Natural killer cell (primary cell): ENCODE measurements around the gene DNLZ. TPM values are rescaled to one million over a fixed set of nuclear protein-coding genes. Genes with fewer than 3 reads are reported as not detected.

ENCODE experiments used
- ATAC-seq, 3 donors: fragments of 150-1000 bp in 2 of 3; fragments of 200-7000 bp in 1 of 3; cut with Tn5 transposase; 1 replicate in 1 of 3; 2 replicates in 2 of 3; pipeline ENCODE4 v1.10.0; 2021; ENCODE audit warnings: mild to moderate bottlenecking in 2 of 3, moderate library complexity in 2 of 3
- DNase-seq, 2 donors: peaks; one replicate each; pipeline versions ENCODE4 v3.0.0 to v3.0.0-alpha.2; 2013 to 2021; ENCODE audit warnings: mixed read lengths in 1 of 2
- H3K27ac ChIP-seq: one replicate; pipeline ENCODE4 v1.5.1; 2013; ENCODE audit warnings: mild to moderate bottlenecking, low read length
- H3K27me3 ChIP-seq: one replicate; pipeline ENCODE4 v1.6.1; 2013; ENCODE audit warnings: low read length; ENCODE audit not compliant: control insufficient read depth, insufficient read depth
- H3K36me3 ChIP-seq: one replicate; pipeline ENCODE4 v1.6.1; 2013; ENCODE audit warnings: low read length; ENCODE audit not compliant: control insufficient read depth, insufficient read depth
- H3K4me1 ChIP-seq: one replicate; pipeline ENCODE4 v1.6.1; 2013; ENCODE audit warnings: low read length; ENCODE audit not compliant: control insufficient read depth, insufficient read depth
- H3K4me3 ChIP-seq: one replicate; pipeline ENCODE4 v1.5.1; 2013; ENCODE audit warnings: low read length
- H3K9me3 ChIP-seq: one replicate; pipeline ENCODE4 v1.6.1; 2013; ENCODE audit warnings: low read length; ENCODE audit not compliant: control insufficient read depth, insufficient read depth
- H3K27ac Mint-ChIP-seq, 2 donors: one replicate each; pipeline ENCODE4 v1.8.0; 2022; ENCODE audit warnings: mild to moderate bottlenecking in 2 of 2, mixed read lengths in 2 of 2, moderate library complexity in 1 of 2
- H3K27me3 Mint-ChIP-seq, 2 donors: one replicate each; pipeline ENCODE4 v1.8.0; 2022; ENCODE audit warnings: low read depth in 2 of 2, mixed read lengths in 2 of 2
- H3K36me3 Mint-ChIP-seq: one replicate; pipeline ENCODE4 v1.8.0; 2022; ENCODE audit warnings: mixed read lengths
- H3K4me1 Mint-ChIP-seq, 2 donors: one replicate each; pipeline ENCODE4 v1.8.0; 2022; ENCODE audit warnings: mixed read lengths in 2 of 2
- H3K4me3 Mint-ChIP-seq: one replicate; pipeline ENCODE4 v1.8.0; 2022; ENCODE audit warnings: mild to moderate bottlenecking, moderate library complexity, mixed read lengths
- H3K9me3 Mint-ChIP-seq, 2 donors: one replicate each; pipeline ENCODE4 v1.8.0; 2022; ENCODE audit warnings: mixed read lengths in 2 of 2
- WGBS: methylation state at CpG from one replicate; pipeline ENCODE4 v1.1.7; 2013; ENCODE audit warnings: missing lambda C conversion rate; ENCODE audit not compliant: insufficient coverage; 5-methylcytosine and 5-hydroxymethylcytosine counted together
- intact Hi-C: fragments of 100-400 bp; cut with micrococcal nuclease; formaldehyde crosslinking; loops from one replicate; pipeline ENCODE4 v1.14.2; 2022
- total RNA-seq, 4 donors: library from RNA; stranded (reverse); fragments of 120-200 nt in 1 of 4; gene quantifications; one replicate each; pipeline versions ENCODE4 v1.2.3 to v1.2.4, GENCODE V29; 2013 to 2022
- TF ChIP-seq, protein P1 (sequence below): fragments of 200-600 bp; IDR thresholded peaks from one replicate; pipeline ENCODE4 v1.8.0; 2022; ENCODE audit warnings: antibody characterized with exemption

DNLZ gene
- total RNA-seq, 3 donors from 2014 or later (not counting 1 experiment from before 2014, with no cell fraction given) = 24.6 to 34.8 (median 28.9) TPM

DNA sequence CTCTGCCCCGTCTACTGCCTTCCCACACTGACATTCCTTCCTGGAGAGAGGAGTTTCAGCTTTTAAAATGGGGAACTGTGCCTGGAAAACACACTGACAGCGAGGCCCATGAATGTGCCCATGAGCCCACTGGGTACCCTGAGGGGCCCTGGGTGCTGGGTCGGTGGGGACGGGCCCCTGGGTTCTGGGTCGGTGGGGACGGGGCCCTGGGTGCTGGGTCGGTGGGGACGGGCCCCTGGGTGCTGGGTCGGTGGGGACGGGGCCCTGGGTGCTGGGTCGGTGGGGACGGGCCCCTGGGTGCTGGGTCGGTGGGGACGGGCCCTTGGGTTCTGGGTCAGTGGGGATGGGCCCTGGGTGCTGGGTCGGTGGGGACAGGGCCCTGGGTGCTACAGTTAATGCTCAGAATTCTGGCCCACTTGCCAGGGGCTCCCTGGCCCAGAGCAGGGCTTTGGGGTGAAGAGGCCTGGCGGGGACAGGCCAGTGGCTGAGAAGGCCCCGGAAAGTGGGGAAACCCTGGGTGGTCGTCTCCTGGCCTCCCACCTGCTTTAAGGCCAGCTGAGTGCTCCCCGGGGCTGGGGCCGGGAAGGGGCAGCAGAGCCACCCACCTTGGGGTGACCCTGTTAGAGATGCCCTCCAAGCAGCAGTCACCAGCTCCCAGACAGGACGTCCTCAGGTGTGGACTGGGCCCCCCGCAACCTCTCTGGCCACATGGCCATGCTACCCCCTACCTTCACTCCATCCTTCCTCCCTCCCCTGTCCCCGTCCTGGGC is 33.7 kb downstream of the DNLZ start:
- Mint-ChIP-seq H3K27me3 (peaks cover 0 to 3% of the 10 kb centered on the region in 2 donors), H3K27ac (no peak overlapping the region), H3K36me3 (no peaks in the 10 kb centered on the region), H3K9me3 (no peaks in the 10 kb centered on the region), H3K4me1 (no peaks in the 10 kb centered on the region), H3K4me3 (no peak overlapping the region)
- H3K27ac ChIP-seq = no peak overlapping the region
- no peak overlapping the region for H3K4me3 ChIP-seq
- intact Hi-C loops = no loop called here
- ATAC-seq = no peak
- no peaks in the 10 kb centered on the region for H3K9me3 ChIP-seq
- peaks cover 20% of the 10 kb centered on the region for H3K4me1 ChIP-seq
- peaks cover 6% of the 10 kb centered on the region for H3K27me3 ChIP-seq
- TF ChIP-seq, protein P1, sequence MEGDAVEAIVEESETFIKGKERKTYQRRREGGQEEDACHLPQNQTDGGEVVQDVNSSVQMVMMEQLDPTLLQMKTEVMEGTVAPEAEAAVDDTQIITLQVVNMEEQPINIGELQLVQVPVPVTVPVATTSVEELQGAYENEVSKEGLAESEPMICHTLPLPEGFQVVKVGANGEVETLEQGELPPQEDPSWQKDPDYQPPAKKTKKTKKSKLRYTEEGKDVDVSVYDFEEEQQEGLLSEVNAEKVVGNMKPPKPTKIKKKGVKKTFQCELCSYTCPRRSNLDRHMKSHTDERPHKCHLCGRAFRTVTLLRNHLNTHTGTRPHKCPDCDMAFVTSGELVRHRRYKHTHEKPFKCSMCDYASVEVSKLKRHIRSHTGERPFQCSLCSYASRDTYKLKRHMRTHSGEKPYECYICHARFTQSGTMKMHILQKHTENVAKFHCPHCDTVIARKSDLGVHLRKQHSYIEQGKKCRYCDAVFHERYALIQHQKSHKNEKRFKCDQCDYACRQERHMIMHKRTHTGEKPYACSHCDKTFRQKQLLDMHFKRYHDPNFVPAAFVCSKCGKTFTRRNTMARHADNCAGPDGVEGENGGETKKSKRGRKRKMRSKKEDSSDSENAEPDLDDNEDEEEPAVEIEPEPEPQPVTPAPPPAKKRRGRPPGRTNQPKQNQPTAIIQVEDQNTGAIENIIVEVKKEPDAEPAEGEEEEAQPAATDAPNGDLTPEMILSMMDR = no peak
- H3K36me3 ChIP-seq = no peaks in the 10 kb centered on the region
- no peak for DNase-seq
- WGBS = 91% methylated on average over 22 of the region's 23 CpGs

DNA sequence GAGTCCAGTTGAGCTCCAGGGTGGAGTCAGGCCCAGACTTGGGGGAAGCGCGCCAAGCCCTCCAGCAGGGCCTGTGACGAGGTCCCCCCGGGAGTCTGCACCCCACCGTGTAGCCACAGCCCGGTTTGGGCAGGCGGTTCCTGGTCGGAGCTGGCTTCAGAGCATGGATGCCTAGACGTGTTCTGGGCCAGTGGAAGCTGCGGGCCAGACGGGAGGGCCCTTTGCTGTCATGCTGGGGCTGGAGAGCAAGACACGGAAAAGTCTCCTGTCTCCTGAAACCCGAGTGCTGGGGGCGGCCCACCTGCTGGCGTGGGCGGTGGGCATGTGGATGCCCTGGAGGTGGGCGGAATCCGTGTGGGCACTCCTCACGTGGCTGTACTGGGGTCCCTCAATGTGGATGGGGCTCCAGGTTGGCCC is 34.3 kb downstream of the DNLZ start:
- no peaks in the 10 kb centered on the region for H3K4me1 Mint-ChIP-seq
- peaks cover 0 to 3% of the 10 kb centered on the region in 2 donors for H3K27me3 Mint-ChIP-seq
- ATAC-seq (no peak), DNase-seq (no peak)
- 80% methylated on average over 19 of the region's 19 CpGs for WGBS
- intact Hi-C loops = no loop called here
- Histone ChIP-seq H3K27ac (no peak overlapping the region), H3K36me3 (no peaks in the 10 kb centered on the region), H3K4me1 (peaks cover 20% of the 10 kb centered on the region), H3K9me3 (no peaks in the 10 kb centered on the region), H3K27me3 (peaks cover 6% of the 10 kb centered on the region), H3K4me3 (no peak overlapping the region)
- no peak overlapping the region for H3K27ac Mint-ChIP-seq
- H3K9me3 Mint-ChIP-seq = no peaks in the 10 kb centered on the region
- no peak overlapping the region for H3K4me3 Mint-ChIP-seq
- H3K36me3 Mint-ChIP-seq = no peaks in the 10 kb centered on the region
- TF ChIP-seq, protein P1 = no peak

DNA sequence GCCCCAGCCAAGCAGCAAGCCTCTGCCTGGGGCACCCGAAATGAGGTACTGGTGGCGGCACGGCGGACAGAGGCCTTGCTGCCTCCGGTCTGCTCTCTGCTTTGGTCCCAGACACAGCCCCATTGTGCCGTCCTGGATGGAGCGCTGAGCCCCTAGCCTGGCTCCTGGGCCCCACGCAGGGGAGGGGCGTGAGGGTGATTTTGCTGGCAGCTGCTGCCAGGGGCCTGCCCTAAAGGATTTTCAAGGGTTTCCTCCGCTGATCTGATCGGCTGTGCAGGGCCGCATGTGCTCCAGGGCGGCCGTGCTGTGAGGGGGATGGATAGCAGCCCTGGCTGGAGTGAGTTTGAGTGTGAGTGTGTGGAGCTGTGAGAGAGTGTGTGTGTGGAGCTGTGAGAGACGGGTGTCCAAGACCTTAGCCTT is 34.9 kb downstream of the DNLZ start:
- no peak for ATAC-seq
- intact Hi-C loops = no loop called here
- no peak overlapping the region for H3K4me3 ChIP-seq

More for the DNA sequence above, 34.9 kb downstream of the DNLZ start:
- Mint-ChIP-seq H3K9me3 (no peaks in the 10 kb centered on the region), H3K27ac (no peak overlapping the region), H3K36me3 (no peaks in the 10 kb centered on the region), H3K4me3 (no peak overlapping the region), H3K4me1 (no peaks in the 10 kb centered on the region), H3K27me3 (peaks cover 0 to 3% of the 10 kb centered on the region in 2 donors)
- TF ChIP-seq, protein P1 = no peak
- Histone ChIP-seq H3K4me1 (peaks cover 20% of the 10 kb centered on the region), H3K27ac (no peak overlapping the region), H3K9me3 (no peaks in the 10 kb centered on the region), H3K36me3 (no peaks in the 10 kb centered on the region), H3K27me3 (peaks cover 6% of the 10 kb centered on the region)
- WGBS = 44% methylated on average over 15 of the region's 15 CpGs
- DNase-seq = no peak
